NCI-H2029 (cell line): ENCODE measurements around the gene NDP.

ENCODE experiments used
- DNase-seq: peaks from one replicate; lab custom pipeline; 2025; lab: John Stamatoyannopoulos, UW

Gene NDP

GRCh38 chrX:43973249-43974099 is at the start of gene NDP:
TSS of gene NDP (minus strand) at chrX:43973390. CDS start at chrX:43958645, 14,745 bp downstream.
- DNase-seq: no peak

GRCh38 chrX:44022964-44023363 is 49.8 kb upstream of the NDP start:
- no peak for DNase-seq

- no peak for DNase-seq
Measured at GRCh38 chrX:44020693-44021092, 47.5 kb upstream of the NDP start.

GRCh38 chrX:44019911-44020310 is 46.7 kb upstream of the NDP start:
- no peak for DNase-seq

GRCh38 chrX:44017676-44018075 is 44.5 kb upstream of the NDP start:
- DNase-seq: no peak

- no peak for DNase-seq
Measured at GRCh38 chrX:44016906-44017305, 43.7 kb upstream of the NDP start.

- no peak for DNase-seq
Measured at GRCh38 chrX:44012484-44013096, 39.4 kb upstream of the NDP start.

GRCh38 chrX:44011506-44011905 is 38.3 kb upstream of the NDP start:
- DNase-seq: no peak

- DNase-seq: no peak
Measured at GRCh38 chrX:44010626-44011025, 37.4 kb upstream of the NDP start.

- no peak for DNase-seq
Measured at GRCh38 chrX:44006081-44006480, 32.9 kb upstream of the NDP start.

- DNase-seq: no peak
Measured at GRCh38 chrX:44003975-44004374, 30.8 kb upstream of the NDP start.

- no peak for DNase-seq
Measured at GRCh38 chrX:44002567-44002966, 29.4 kb upstream of the NDP start.

- DNase-seq: no peak
Measured at GRCh38 chrX:43998374-43998773, 25.2 kb upstream of the NDP start.

- DNase-seq: no peak
Measured at GRCh38 chrX:43996491-43996890, 23.3 kb upstream of the NDP start.

- no peak for DNase-seq
Measured at GRCh38 chrX:43986083-43986482, 12.9 kb upstream of the NDP start.

- no peak for DNase-seq
Measured at GRCh38 chrX:43985511-43985910, 12.3 kb upstream of the NDP start.

GRCh38 chrX:43978226-43978625 is 5.0 kb upstream of the NDP start:
- no peak for DNase-seq

- no peak for DNase-seq
Measured at GRCh38 chrX:43976205-43976604, 3.0 kb upstream of the NDP start.

- no peak for DNase-seq
Measured at GRCh38 chrX:43975796-43976195, 2.6 kb upstream of the NDP start.

GRCh38 chrX:43974741-43975465 is 1.7 kb upstream of the NDP start:
- DNase-seq: no peak

GRCh38 chrX:43974100-43974475 is 898 bp upstream of the NDP start:
- DNase-seq: no peak

- DNase-seq: no peak
Measured at GRCh38 chrX:43971966-43972961, 926 bp downstream of the NDP start.
